NCI-H345 treated with DMSO at 0.1 percent for 48 hours (cell line): ENCODE measurements around the gene VWA8.
"Not testable (repeated sequence)": the region's sequence is repeated elsewhere in the genome, so short reads cannot be mapped to it uniquely, and the experiment has no call there.

Source experiments
- DNase-seq: peaks from one replicate; lab custom pipeline; 2025; ENCODE audit not compliant: unreplicated experiment; lab: John Stamatoyannopoulos, UW

The VWA8 gene

DNA sequence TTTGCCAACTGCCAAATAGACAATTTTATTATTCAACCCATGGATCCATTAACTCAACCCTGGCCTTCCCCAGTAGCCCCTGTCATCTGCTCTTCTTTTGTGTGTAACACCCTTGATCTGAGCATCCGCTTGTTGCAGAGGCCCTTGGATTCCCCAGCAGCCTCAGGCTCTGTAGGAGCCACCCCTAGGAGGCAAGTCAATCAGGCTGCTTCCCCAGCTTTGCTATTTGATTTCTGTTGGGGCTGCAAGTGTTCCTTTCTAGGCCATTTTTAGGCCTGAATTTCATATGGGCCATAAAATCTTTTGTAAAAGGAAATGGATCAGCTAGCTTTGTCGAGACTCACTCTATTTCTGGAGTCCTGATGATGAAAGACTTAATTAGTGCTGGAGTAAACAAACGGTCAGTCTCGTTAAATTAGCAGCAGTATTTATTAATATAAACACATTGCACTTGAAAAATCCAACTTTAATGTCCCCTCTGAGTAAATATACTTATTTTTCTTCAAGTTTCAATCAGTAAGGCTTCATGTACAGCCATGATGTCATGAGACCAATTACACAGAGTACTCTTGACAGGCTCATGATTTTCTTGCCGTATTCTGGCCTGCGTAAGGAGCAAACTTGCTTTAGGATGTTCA lies 398.2 kb downstream of the VWA8 start:
- no peak for DNase-seq

GRCh38 chr13:41562083-41562482 lies 398.8 kb downstream of the VWA8 start:
- no peak for DNase-seq

DNA sequence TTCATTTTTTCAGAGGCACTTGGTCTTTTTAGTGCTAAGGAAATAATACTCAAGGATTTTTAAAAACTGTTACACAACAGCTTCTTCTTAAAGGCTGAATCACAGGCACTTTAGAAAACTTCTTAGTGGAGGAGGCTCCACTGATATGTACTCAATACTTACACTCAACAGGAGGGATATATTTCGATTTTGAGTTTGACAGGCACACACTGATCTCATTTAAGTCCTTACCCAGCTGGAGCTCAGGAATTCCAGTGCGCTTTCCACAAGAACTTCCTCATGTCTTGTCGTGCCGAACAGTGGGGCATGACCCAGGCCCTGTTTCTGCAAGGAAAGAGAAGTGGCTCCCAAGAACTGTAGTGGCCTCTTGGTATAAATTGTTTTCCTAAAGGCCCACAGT lies 399.7 kb downstream of the VWA8 start:
- DNase-seq: no peak

DNA sequence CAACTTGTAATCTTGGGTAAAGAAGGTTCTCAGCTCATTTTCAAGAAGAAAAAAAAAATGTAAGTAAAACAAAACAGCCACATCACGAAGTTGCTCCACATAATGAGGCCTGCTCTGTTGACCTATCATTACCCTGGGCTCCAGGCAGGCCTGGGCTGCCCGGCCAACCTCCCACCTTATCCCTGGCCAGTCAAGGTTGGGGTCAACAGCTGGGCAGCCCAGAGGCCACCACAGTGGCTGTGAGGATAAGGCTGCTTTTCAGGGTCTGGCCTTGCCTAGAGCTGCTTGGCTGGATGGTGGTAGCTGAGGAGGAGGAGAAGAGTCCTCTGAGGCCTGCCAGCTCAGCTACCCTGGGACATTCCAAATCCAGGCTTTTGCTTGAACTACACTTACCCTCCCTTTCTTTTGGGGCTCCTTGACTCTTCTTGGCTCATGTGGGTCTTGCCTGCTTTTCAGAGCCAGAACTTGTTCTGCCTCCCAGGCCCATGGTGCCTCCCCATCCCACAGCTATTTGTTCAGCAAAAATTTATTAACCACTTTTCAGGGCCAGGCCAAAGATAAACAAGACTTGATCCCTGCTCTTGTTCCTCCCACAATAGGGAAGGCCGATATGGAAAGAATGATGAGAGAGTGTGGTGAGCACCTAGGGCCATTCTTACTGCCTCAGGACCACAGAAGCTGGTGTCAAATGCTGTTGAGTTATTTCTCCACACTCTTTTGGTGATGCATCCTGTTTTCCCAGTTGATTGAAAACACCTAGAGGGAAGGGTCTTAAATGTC lies 401.9 kb downstream of the VWA8 start:
- DNase-seq: no peak

- DNase-seq: no peak
These were observed 403.2 kb downstream of the VWA8 start for GRCh38 chr13:41557719-41558118.

DNA sequence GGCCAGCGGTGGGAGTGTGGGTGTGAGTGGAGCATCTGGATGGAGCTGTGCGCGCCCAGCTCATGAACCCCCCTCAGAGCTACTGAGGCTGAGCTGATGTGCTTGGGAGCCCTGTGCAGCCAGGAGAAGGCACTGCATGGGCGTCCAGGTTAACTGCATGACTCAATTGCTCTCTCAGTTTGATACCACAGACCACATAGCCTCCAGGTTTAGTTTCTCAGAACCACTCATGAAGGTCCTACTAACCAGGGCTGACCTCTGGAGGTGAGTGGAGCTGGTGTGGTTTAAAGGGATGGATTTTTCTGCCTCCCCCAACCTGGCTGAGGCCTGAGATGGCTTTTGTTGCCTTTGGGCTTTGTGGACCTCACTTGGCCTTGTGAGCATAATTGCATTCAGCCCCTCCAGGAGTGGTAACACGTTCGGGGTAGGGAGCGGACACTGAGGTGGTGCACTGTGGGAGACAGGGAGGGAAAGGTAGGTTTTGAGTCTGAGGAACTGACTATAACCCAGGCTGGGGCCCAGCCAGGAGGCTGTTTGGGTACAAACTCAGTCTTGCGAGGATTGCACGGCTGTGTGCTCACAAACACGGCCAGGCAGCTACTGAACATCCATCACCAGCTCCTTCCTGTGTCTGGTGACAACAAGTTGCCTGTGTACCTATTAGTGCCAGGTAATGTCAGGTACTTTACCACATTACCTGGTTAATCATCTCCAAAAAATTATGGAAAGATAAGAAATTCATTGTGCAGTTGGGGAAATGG lies 406.1 kb downstream of the VWA8 start:
- no peak for DNase-seq

GRCh38 chr13:41554180-41554579 lies 406.7 kb downstream of the VWA8 start:
- no peak for DNase-seq

DNA sequence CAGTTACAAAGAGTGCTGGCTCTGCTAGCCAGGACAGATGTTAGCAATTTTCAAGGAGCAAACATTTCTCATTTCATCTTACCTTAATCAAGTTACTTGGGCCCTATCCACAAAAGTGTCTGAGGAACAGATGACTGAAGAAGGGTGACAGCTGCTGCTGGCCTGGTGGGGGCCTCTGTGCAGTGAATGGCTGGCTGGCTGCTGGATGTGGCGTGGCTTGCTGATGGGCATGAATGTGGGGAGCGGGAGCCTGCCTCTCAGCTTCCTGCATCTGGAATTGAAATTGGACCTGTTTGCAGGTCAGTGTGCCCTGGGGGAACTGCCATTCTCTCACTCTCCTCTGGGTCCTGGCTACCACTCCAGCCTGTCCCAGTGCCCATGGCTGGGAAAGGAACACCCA lies 408.9 kb downstream of the VWA8 start:
- no peak for DNase-seq

DNA sequence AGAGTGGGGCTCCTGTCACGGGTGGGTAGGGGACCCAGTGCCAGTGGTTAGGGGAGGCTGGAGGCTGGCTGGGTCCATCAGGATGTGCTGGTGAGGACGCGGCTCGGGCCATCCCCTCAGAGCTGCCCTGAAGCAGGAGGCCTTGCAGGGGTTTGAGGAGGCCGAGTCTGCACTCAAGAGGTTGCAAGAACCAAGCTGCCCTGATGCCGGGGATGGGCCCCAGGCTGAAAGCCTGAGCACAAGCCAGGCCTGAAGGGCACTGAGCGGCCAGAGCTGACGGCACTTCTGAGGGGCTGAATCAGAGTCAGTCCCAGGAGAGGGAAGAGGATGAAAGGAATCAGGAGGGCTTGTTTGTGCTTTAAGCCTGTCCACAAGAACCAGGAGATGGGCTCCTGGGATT lies 410.6 kb downstream of the VWA8 start:
- DNase-seq: no peak

- no peak for DNase-seq
These were observed 411.4 kb downstream of the VWA8 start for GRCh38 chr13:41549491-41549890.

DNA sequence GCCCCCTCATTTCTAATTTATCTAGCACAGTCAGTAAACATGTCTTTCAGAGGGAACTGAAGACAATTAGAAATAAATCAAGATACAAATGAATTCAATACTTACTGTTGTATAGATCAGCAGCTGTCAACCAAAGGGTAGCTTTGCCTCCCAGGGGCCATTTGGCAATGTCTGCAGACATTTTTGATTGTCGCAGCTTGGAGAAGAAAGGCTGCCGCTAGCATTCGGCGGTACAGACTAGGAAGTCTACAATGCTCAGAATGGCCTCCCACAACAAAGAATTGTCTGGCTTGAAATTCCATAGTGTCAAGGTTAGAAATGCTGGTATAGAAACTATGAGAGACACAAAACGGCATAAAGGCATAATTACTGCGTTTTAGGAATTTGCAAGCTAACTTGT lies 412.0 kb downstream of the VWA8 start:
- no peak for DNase-seq

DNA sequence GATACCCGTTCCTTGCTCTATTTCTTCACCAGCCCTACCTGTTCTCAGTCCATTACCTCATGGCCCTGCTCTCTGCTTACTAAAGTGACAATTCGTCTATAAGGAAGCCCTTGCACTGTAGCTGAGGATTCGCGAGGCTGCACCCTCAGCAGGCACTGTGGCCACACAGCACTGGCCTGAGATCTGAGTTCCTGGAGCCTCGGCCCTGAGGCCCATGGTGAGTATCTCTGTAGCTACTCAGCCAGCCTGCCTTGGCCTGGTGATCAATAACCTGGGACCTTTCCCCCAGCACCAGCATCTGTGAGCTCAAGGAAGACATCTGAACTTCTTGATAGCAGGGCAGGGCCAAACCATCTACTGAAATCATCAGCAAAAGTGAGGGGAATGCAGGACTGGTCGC lies 412.9 kb downstream of the VWA8 start:
- DNase-seq: no peak

- DNase-seq: no peak
These were observed 413.5 kb downstream of the VWA8 start for GRCh38 chr13:41547251-41548000.

DNA sequence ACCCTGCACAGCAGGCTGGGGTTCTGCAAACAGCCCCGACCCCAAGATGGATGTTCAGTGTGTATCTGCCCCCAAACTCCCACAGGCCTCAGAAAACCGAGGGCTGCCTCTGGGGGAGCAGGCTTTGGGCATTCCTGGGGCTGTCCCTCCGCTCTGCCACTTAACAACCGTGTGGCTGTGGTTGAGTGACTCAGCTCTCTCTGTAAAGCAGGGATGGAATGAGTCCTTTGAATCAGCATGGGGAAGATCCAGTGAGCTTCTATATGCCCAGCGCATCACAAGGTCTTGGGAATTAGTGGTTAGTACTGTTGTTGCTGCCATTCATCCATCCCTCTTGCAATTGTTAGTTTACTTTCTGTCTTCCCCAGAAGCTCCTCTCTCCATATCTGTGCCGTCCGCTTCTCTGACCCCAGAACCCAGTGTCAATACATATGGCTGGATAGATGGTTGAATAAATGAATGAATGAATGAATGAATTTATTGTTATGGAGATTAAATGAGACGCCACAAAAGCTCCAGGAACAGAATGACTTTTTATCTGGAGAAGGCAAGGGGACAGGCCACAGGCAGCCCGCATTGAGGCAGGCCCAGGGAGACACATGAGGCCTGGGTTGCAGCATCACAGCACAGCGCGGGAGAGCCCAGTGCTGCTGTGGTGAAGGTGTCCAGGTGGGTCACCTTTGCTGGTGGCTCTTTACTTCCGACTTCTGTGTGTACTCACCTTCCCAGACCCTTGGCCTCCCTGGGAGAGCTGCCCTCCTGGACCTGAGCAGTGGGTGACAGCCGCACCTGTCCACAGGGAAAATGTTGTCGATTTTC lies 414.3 kb downstream of the VWA8 start:
- DNase-seq: no peak

DNA sequence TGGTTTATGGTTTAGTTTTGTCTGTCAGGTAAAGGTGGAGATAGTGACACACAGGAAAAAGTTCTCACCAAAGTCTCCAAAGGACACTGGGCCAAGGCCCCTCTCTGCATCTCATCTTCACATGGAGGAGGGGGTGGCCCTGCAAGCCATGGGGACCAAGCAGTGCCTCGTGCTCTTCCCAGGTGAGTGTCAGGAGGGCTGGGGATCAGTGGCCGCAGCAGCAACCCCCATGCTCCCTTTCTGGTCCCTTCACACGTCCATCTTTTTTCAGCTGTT lies 415.5 kb downstream of the VWA8 start:
- no peak for DNase-seq

DNA sequence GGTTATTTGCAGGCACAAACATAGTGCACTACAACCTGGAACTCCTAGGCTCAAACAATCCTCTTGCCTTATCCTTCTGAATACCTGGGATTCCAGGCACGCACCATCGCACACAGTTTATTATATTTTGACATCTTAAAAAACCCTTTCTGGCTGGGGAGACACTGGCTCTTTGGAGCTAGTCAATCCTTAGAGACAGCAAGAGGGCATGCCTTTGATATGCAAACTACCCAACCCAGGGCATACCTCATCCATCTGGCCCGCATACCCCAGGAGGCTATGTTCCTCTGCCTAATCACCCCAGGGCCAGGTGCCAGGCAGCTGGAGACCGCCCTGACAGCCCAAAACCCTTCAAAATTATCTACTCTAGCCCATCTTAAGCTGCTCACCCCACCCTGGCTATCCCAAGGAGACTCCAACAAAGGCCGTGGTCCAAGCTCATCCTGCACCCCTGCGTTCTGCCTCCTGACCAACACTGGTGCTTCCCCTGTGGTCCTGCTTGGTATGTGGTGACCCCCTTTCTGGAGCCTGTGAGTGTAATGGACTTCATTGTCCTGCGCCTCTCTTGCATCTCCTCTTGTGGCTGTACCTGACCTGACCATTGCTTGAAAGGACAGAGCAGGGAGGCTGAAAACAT lies 417.1 kb downstream of the VWA8 start:
- DNase-seq: no peak

- DNase-seq: not testable (repeated sequence)
These were observed 418.1 kb downstream of the VWA8 start for GRCh38 chr13:41542799-41543198.

DNA sequence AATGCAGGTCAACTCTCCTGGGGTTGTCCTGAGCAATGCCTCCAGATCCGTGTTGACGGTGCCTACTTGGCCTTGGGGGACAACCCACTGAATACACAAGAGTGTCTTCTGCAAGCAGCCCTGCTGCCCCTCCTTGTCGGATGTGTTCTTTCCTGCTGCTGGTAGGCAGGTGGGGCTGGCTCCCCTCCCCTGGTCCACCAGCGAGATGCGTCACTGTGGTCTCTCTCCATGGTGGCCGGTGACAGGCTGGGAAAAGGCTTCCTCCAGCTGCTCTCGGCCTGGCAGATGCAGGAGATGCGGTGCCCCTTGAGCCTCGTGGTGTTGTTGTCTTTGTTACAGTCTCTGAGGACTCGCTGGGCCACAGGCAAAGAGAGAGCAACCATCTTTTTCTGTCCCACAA lies 418.6 kb downstream of the VWA8 start:
- no peak for DNase-seq

GRCh38 chr13:41541142-41541938 lies 419.6 kb downstream of the VWA8 start:
- DNase-seq: no peak
